Rectal smooth muscle tissue (tissue), 1 donor: Measurements from ENCODE around the gene CPLX1.

ENCODE experiments used
- H3K27ac ChIP-seq: one replicate; pipeline ENCODE4 v1.7.0; 2013; ENCODE audit warnings: low read depth, low read length, inconsistent platforms
- H3K27me3 ChIP-seq: one replicate; pipeline ENCODE4 v1.7.0; 2013; ENCODE audit warnings: low read length; ENCODE audit not compliant: control insufficient read depth, insufficient read depth
- H3K36me3 ChIP-seq: one replicate; pipeline ENCODE4 v1.7.0; 2013; ENCODE audit warnings: low read length; ENCODE audit not compliant: control insufficient read depth, insufficient read depth
- H3K4me1 ChIP-seq: one replicate; pipeline ENCODE4 v1.7.0; 2013; ENCODE audit warnings: low read length; ENCODE audit not compliant: control insufficient read depth, insufficient read depth
- H3K4me3 ChIP-seq: one replicate; pipeline ENCODE4 v1.7.0; 2013; ENCODE audit warnings: low read length
- H3K9ac ChIP-seq: one replicate; pipeline ENCODE4 v1.7.0; 2013; ENCODE audit warnings: low read length

CPLX1 gene

DNA sequence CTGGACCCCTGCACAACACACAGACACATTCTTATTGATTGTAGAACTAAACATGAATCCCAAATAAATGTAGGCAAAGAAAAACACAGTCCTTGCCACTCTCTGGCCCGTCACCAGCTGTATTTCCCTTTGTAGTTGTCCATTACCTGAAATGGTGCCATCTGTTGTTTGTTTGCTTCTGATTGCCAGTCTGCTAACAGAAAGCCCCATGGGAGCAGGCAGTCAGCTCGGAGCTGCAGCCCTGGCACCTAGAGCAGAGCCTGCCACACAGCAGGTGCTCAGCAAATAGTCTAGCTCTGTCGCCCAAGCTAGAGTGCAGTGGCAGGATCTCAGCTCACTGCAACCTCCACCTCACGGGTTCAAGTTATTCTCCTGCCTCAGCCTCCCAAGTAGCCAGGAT lies 28.9 kb downstream of the CPLX1 start:
- Histone ChIP-seq H3K27me3 (peaks cover 24% of the 10 kb centered on the region), H3K9ac (no peak overlapping the region), H3K27ac (no peak overlapping the region), H3K36me3 (no peaks in the 10 kb centered on the region), H3K4me3 (no peak overlapping the region), H3K4me1 (no peaks in the 10 kb centered on the region)

DNA sequence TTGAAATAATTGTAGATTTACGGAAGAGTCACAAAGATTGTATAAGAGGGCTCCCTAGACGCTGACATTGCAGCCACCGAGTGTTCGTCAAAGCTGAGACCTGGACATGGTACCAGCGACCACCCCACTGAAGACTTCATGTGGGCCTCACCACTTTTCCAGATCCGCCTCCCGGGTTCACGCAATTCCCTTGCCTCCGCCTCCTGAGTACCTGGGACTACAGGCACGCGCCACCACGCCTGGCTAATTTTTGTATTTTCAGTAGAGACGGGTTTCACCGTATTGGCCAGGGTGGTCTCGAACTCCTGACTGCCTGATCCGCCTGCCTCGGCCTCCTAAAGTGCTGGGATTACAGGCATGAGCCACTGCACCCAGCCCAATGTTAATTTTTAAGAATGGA lies 29.7 kb downstream of the CPLX1 start:
- Histone ChIP-seq H3K4me3 (no peak overlapping the region), H3K27me3 (peaks cover 28% of the 10 kb centered on the region), H3K36me3 (no peaks in the 10 kb centered on the region), H3K4me1 (no peaks in the 10 kb centered on the region), H3K9ac (no peak overlapping the region), H3K27ac (no peak overlapping the region)

DNA sequence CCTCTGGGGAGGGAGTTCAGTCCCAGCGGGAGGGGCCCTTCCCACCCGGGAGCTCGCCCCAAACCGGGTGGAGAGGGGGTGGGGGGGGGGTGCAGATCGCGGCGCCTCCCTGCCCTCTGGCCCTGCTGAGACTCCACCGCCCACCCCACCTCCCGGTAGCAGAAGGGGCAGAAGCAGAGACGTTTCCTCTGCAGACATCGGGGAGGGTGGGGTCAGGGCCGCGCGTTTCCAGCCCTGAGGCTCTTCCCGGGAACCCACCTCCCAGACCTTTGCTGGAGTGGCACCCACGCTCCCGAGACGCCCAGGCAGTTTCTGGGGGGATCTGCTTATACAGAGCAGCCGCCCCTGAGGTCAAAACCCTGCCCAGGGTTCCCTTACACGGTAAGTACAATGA lies 30.2 kb downstream of the CPLX1 start:
- H3K36me3 ChIP-seq, result no peaks in the 10 kb centered on the region
- no peak overlapping the region for H3K9ac ChIP-seq
- no peak overlapping the region for H3K27ac ChIP-seq
- peaks cover 28% of the 10 kb centered on the region for H3K27me3 ChIP-seq
- H3K4me3 ChIP-seq, result no peak overlapping the region
- H3K4me1 ChIP-seq, result no peaks in the 10 kb centered on the region

DNA sequence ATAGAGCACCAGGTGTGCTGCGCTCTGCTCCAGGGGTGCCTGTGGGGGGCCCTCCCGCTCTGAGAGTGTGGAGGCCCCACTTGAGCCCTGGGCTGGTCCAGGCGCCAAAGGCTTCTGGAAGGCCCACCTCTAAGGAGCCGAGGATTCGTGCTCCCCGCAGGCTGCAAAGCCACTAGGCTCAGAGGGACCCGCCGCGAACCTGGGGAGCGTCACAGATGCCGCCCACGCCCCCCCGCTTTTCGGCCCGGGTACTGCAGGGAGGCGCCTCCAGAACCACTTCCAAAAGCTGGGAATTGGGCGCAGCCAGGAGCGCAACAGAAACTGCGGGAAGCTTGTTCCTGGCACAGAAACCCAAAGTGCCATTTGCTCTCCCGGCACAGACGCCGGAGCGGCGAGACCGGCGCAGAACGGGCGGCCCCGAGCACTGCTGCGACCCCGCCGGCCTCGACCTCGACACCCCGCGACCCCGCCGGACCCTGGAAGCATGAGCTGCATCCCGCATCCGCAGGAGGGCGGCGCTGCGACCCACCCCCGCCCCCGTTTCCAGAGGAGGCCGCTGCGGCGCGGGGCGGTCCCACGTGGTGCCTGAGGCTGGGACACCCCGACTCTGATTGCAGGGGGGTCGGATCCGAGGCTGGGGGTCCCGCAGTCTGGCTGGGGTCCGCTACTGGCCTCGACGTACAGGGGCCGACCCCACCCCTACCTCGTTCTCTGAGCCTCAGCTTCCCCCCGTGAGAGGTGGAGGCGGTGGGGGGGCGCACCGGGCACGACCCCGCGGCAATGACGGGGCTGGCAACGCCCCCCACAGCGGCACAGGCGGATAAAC lies 30.8 kb downstream of the CPLX1 start:
- no peak overlapping the region for H3K9ac ChIP-seq

DNA sequence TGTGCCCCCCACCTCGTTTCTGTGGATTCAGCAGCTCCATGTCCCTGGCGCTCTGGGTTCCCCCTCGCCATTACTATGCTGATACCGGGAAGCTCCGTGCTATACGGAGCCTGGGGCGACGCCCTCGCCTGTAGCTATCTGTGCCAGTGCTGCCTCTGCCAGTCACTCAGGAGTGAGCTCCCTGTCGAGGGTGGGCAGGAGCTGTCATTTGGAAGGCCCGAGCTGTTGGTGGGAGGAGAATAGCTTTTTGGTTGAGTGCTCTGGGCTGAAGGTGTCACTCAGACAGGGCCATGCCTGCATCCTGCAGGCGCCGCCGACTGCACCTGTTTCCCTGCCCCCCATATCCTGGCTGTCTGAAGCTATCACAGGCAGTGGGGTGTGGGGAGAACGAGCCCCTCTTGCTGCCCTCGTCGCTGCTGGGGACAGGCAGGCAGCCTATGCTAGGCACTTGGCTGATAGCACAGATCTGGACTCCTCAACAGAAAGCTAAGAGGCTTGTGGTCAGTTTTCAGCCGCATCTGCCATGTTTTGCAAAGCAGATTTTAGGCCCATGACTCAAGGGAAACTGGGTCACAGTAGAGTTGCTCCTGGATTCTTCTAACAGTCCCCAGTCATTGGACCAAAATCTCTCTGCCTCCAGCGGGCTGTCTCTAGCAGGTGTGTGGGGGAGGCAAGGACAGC lies 31.8 kb downstream of the CPLX1 start:
- no peak overlapping the region for H3K27ac ChIP-seq
- H3K4me3 ChIP-seq, result no peak overlapping the region
- no peaks in the 10 kb centered on the region for H3K36me3 ChIP-seq
- no peak overlapping the region for H3K9ac ChIP-seq
- H3K27me3 ChIP-seq, result peaks cover 28% of the 10 kb centered on the region
- no peaks in the 10 kb centered on the region for H3K4me1 ChIP-seq

More for the DNA sequence above, 30.8 kb downstream of the CPLX1 start:
- Histone ChIP-seq H3K4me1 (no peaks in the 10 kb centered on the region), H3K4me3 (no peak overlapping the region), H3K27me3 (peaks cover 28% of the 10 kb centered on the region), H3K27ac (no peak overlapping the region), H3K36me3 (no peaks in the 10 kb centered on the region)

DNA sequence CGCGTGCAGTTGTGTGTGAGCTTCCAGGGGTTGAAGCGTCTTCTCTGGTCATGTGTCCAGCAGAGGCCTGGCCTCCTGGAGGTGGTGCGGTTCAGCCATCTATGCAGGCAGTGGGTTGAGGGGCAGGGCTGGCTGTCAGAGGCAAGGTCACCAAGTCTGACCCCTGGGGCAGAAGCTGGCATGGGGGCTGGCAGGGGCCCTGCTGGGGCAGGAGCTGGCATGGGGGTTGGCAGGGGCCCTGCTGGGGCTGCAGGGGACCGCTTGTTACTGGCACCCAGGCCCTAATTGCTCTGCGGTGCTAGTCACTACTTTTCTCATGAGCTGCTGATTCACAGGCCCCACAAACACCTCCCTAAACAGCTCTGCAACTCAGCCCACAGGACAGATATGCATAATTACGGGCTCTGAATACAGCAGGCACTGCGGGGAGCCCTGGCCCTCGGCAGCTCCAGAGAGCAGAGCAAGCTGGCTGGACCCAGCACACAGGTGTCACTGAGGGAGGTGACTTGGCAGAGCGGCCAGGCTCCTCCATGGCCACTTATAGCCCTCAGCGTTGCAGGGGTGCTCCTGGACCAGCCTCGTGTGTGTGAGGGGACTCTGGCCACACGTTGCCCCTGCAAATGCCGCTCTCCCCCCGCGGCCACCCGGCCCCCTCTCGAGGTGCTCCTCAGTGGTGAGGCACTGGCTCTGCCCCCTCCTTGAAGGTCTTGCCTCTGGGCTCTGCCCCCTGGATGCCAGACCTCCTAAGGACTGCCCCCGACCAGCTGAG lies 32.7 kb downstream of the CPLX1 start:
- H3K36me3 ChIP-seq, result no peaks in the 10 kb centered on the region
- H3K9ac ChIP-seq, result no peak overlapping the region
- H3K27me3 ChIP-seq, result peaks cover 31% of the 10 kb centered on the region
- H3K27ac ChIP-seq, result no peak overlapping the region
- no peaks in the 10 kb centered on the region for H3K4me1 ChIP-seq
- no peak overlapping the region for H3K4me3 ChIP-seq

DNA sequence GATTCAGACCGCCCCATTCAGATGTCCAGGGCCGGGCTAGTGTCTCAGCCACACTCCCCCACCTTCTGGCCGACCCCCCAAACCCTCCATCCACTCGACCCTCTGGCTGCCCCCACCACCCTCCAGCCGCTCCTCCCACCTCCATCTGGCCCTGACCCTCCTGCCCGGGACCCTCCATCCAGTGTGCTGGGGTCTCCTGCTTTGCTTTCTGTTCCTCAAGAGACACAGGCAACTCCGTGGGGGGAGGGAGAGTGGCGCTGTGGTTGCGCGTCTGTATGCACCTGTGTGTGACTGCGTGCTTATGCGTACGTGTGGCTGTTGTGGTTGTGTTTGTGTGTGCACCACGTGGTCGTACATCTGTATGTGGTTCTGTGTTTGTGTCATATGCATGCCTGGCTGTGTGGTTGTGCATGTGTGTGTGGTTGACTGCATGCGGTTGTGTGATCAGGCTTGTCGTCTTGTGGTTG lies 33.3 kb downstream of the CPLX1 start:
- Histone ChIP-seq H3K27ac (no peak overlapping the region), H3K36me3 (no peaks in the 10 kb centered on the region), H3K27me3 (peaks cover 34% of the 10 kb centered on the region), H3K9ac (no peak overlapping the region), H3K4me1 (no peaks in the 10 kb centered on the region), H3K4me3 (peak overlapping the region; percentile 32)

DNA sequence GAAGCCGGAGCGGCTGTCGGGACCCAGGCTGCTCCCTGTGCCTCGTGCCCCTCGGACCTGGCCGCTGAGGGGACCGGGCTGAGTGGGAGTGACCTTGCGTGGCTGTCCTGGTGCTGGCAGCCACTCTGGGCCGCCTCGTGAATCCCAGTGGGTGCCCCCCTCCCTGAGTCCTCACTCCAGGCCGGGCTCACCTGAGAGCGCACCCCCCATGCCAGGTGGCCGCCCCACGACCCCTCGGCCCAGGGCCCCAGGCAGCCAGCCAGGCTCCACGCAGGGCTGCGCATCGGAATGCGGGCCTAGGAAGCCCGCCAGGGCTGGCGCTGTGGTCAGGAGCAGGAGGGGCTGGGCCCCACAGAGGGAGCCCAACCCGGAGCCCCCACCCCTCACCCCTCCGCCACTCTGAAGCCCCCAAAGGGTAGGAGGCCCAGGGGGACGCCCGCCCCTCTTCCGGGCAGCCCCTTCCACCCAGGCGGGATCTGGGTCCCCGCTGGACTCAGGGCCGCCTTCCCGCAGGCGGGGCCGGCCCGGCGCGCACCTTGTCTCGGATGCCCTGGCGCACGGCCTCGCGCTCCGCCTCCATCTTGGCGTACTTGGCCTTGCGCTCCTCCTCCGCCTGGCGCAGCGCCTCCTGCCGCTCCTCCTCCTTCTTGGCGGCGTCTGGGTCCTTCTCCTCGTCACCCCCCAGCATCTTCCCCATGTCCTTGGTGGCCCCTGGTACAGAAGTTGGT lies 33.9 kb downstream of the CPLX1 start:
- H3K4me1 ChIP-seq, result no peaks in the 10 kb centered on the region
- peaks cover 34% of the 10 kb centered on the region for H3K27me3 ChIP-seq
- H3K36me3 ChIP-seq, result no peaks in the 10 kb centered on the region
- peak overlapping the region; percentile 32 for H3K4me3 ChIP-seq
- H3K9ac ChIP-seq, result no peak overlapping the region
- H3K27ac ChIP-seq, result no peak overlapping the region

DNA sequence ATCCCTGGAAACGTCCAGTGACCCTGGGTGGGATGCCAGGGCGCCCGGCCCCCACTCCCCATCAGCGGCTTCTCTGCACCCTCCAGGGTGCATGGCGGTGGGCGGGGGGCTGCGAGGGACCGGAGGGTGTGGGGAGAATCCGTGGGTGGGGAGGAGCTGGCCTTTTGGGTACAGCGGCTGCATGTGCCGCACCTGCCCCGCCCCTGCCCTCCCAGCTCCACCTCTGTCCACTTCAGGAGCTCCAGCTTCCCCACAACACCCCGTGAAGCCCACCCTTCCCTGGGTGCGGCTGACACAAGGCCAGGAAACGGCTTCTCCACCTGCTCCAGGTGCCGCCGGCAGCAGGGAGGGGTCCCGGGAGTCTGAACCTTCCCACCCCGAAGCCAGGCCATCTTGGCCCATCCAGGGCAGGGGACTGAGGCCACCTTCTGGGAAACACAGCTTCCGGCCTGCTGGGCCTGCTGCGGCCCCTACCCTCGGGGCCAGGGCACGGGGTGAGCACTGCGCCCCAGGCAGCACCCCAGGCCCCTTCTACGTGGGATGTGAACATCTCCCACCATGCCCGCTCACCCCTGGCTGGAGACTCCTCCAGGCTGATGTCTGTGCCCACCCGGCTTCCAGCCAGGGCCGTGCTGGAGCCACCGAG lies 34.6 kb downstream of the CPLX1 start:
- H3K27ac ChIP-seq, result no peak overlapping the region
- no peak overlapping the region for H3K4me3 ChIP-seq
- H3K4me1 ChIP-seq, result no peaks in the 10 kb centered on the region
- peaks cover 32% of the 10 kb centered on the region for H3K27me3 ChIP-seq
- no peak overlapping the region for H3K9ac ChIP-seq
- no peaks in the 10 kb centered on the region for H3K36me3 ChIP-seq

DNA sequence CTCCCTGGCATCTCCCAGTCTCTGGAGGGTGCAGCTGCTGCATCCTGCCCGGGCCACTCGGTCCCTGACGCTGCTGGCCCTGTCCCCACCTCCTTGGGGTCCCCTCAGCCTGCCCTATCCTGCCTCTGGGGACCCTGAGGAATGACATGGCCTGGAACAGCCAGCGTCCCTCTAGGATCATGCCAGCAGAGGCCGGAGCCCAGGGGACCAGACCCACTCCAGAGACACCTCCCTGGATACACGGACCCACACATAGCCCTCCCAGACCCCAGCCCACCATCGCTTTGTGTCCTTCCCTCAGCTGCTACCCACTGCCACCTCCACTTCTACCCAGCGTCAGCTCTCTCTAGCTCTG lies 35.5 kb downstream of the CPLX1 start:
- no peak overlapping the region for H3K9ac ChIP-seq
- H3K27me3 ChIP-seq, result peaks cover 34% of the 10 kb centered on the region
- no peaks in the 10 kb centered on the region for H3K36me3 ChIP-seq
- H3K27ac ChIP-seq, result no peak overlapping the region
- H3K4me3 ChIP-seq, result no peak overlapping the region
- no peaks in the 10 kb centered on the region for H3K4me1 ChIP-seq

DNA sequence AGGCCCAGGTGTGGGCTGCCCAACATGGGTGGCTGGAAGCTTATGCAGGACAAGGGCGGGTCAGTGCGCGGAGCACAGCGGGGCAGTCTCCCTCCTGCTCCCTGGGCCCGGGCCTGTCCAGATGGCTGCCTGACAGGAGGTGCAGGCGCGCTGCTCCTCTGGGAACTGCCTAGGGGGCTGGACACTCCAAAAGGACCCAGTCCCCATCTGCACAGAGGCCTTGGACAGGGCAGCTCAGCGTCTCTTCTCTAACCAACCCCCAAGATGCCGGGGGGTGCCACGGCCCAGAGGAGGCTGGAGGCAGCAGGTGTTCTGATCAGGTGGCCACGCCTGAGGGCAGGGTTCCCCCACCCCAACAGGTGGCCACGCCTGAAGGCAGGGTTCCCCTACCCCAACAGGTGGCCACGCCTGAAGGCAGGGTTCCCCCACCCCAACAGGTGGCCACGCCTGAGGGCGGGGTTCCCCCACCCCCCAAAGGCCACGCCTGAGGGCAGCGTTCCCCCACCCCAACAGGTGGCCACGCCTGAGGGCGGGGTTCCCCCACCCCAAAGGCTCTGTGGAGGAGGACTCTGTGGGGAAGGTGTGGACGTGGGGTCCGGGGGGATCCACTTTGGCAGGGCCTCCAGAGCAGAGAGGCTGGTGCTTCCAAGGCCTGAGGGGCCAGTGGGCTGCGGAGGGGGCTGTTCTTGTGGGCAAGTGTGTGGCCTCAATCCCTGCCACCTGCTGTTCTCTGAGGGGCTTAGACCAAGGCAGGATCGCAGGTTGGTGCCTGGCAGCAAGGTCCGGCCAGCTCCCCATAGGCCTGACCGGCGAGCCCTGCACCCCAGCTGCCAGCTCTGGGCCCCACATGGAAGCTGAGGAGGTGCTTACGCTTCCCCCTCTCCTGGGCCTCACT lies 36.1 kb downstream of the CPLX1 start:
- no peak overlapping the region for H3K9ac ChIP-seq
- peaks cover 35% of the 10 kb centered on the region for H3K27me3 ChIP-seq
- H3K36me3 ChIP-seq, result no peaks in the 10 kb centered on the region
- no peak overlapping the region for H3K27ac ChIP-seq
- H3K4me3 ChIP-seq, result no peak overlapping the region
- no peaks in the 10 kb centered on the region for H3K4me1 ChIP-seq
